DMS153 (cell line): ENCODE results near the gene ELF1.
"Not testable (repeated sequence)": the region's sequence is repeated elsewhere in the genome, so short reads cannot be mapped to it uniquely, and the experiment has no call there.

Experiments
- DNase-seq: peaks from one replicate; lab custom pipeline; 2025; lab: John Stamatoyannopoulos, UW

The ELF1 gene

GRCh38 chr13:40982772-40983171 lies 36.3 kb downstream of the ELF1 start:
- DNase-seq = peak; percentile 53

- no peak for DNase-seq
These were observed 37.2 kb downstream of the ELF1 start for GRCh38 chr13:40981949-40982348.

- DNase-seq = no peak
These were observed 37.8 kb downstream of the ELF1 start for GRCh38 chr13:40981361-40981760.

- no peak for DNase-seq
These were observed 38.7 kb downstream of the ELF1 start for GRCh38 chr13:40980461-40980860.

GRCh38 chr13:40979232-40979631 lies 39.9 kb downstream of the ELF1 start:
- no peak for DNase-seq

- DNase-seq = not testable (repeated sequence)
These were observed 41.0 kb downstream of the ELF1 start for GRCh38 chr13:40978109-40978508.

- no peak for DNase-seq
These were observed 43.7 kb downstream of the ELF1 start for GRCh38 chr13:40975441-40975840.

GRCh38 chr13:40974460-40975407 lies 44.4 kb downstream of the ELF1 start:
- DNase-seq = no peak

- no peak for DNase-seq
These were observed 45.7 kb downstream of the ELF1 start for GRCh38 chr13:40973409-40973808.

- DNase-seq = no peak
These were observed 47.8 kb downstream of the ELF1 start for GRCh38 chr13:40971321-40971720.

- DNase-seq = no peak
These were observed 48.3 kb downstream of the ELF1 start for GRCh38 chr13:40970803-40971202.

- DNase-seq = no peak
These were observed 49.8 kb downstream of the ELF1 start for GRCh38 chr13:40969169-40969901.

GRCh38 chr13:40968416-40969000 lies 50.6 kb downstream of the ELF1 start:
- no peak for DNase-seq

GRCh38 chr13:40966298-40966697 lies 52.8 kb downstream of the ELF1 start:
- no peak for DNase-seq

GRCh38 chr13:40963927-40964326 lies 55.2 kb downstream of the ELF1 start:
- no peak for DNase-seq

- no peak for DNase-seq
These were observed 57.3 kb downstream of the ELF1 start for GRCh38 chr13:40961826-40962225.

GRCh38 chr13:40961214-40961613 lies 57.9 kb downstream of the ELF1 start:
- no peak for DNase-seq

- no peak for DNase-seq
These were observed 58.4 kb downstream of the ELF1 start for GRCh38 chr13:40960716-40961115.

- no peak for DNase-seq
These were observed 60.5 kb downstream of the ELF1 start for GRCh38 chr13:40958655-40959054.

GRCh38 chr13:40946485-40946884 lies 72.6 kb downstream of the ELF1 start:
- DNase-seq = no peak

GRCh38 chr13:40943073-40943472 lies 76.0 kb downstream of the ELF1 start:
- DNase-seq = no peak

GRCh38 chr13:40941581-40941980 lies 77.5 kb downstream of the ELF1 start:
- DNase-seq = no peak

GRCh38 chr13:40940841-40941240 lies 78.3 kb downstream of the ELF1 start:
- no peak for DNase-seq
